ENCODE results near the gene LRRC47. TPM values are rescaled to one million over a fixed set of nuclear protein-coding genes. Genes with fewer than 3 reads are reported as not detected.

The LRRC47 gene
- total RNA-seq, 1 experiment from 2014 or later = 65.1 TPM

- H3K14ac ChIP-seq (ENCODE audit: insufficient read depth, low read length) = no peak overlapping the region
- H3K4me2 ChIP-seq (ENCODE audit: insufficient read depth, insufficient read length, low read length) = no peak overlapping the region
- no peak overlapping the region for H2BK5ac ChIP-seq (ENCODE audit: insufficient read length, low read length)
- no peak overlapping the region for H3K9ac ChIP-seq (ENCODE audit: extremely low read depth, insufficient read length, low read length)
- H2BK12ac ChIP-seq (ENCODE audit: insufficient read length, low read depth, low read length) = no peak overlapping the region
- no peak overlapping the region for H4K8ac ChIP-seq (replicated peaks; ENCODE audit: insufficient read length, low read depth, low read length)
- Mint-ChIP-seq H3K4me1 (0 out of 4 replicates have a peak, but pooled peaks cover 0 to 2% of the 10 kb centered on the region in 2 experiments), H3K27ac (peak overlapping the region in 1 of 3 experiments; percentile 66; a peak in 2 of 7 replicates), H3K9me3 (no peaks in the 10 kb centered on the region), H3K27me3 (ENCODE audit: low read depth) (no peaks in the 10 kb centered on the region; the same call in 1 of the 2 replicates), H3K4me3 (no peak overlapping the region), H3K36me3 (ENCODE audit: insufficient read depth in 1 of 3, low read depth in 3 of 3) (peaks cover 8 to 37% (median 19%) of the 10 kb centered on the region in 3 experiments; a peak in 6 of 7 replicates)
- no peak overlapping the region for H2AFZ ChIP-seq (ENCODE audit: low read length)
- no peak overlapping the region for H4K91ac ChIP-seq (ENCODE audit: insufficient read length, low read depth, low read length)
- H4K20me1 ChIP-seq (ENCODE audit: control insufficient read depth, insufficient read depth, insufficient read length) = no peaks in the 10 kb centered on the region
- H3K23me2 ChIP-seq (ENCODE audit: insufficient read length, low read depth, low read length, poor library complexity, severe bottlenecking) = no peaks in the 10 kb centered on the region
- H3K27me3 ChIP-seq (ENCODE audit: insufficient read depth, low read length) = no peaks in the 10 kb centered on the region
- no peak for DNase-seq
- H3K4ac ChIP-seq (ENCODE audit: low read depth, low read length) = no peak overlapping the region
- no peaks in the 10 kb centered on the region for H3K4me1 ChIP-seq (ENCODE audit: insufficient read depth, low read length)
- TF ChIP-seq CTCF (conservative IDR thresholded peaks at IDR 0.05) = no peak
- H2BK20ac ChIP-seq (ENCODE audit: low read depth, low read length, poor library complexity, severe bottlenecking) = no peak overlapping the region
- H3K27ac ChIP-seq (ENCODE audit: insufficient read length, low read depth, low read length) = no peak overlapping the region
- H2BK120ac ChIP-seq (ENCODE audit: low read depth, low read length, poor library complexity, severe bottlenecking) = no peak overlapping the region
- H3K9me3 ChIP-seq (ENCODE audit: control insufficient read depth, low read depth, low read length) = no peaks in the 10 kb centered on the region
- H3K79me2 ChIP-seq (ENCODE audit: insufficient read depth, low read length) = no peaks in the 10 kb centered on the region
- H3K18ac ChIP-seq (ENCODE audit: insufficient read length, low read depth, low read length) = no peak overlapping the region
- no peak overlapping the region for H2BK15ac ChIP-seq (ENCODE audit: low read depth, low read length)
- no peak overlapping the region for H4K5ac ChIP-seq (ENCODE audit: insufficient read length, low read depth, low read length)
- no peak overlapping the region for H3T11ph ChIP-seq (ENCODE audit: low read length)
- H3K23ac ChIP-seq (ENCODE audit: insufficient read length, low read depth, low read length) = no peak overlapping the region
- no peaks in the 10 kb centered on the region for H3K79me1 ChIP-seq (ENCODE audit: insufficient read depth, low read depth, low read length, poor library complexity, severe bottlenecking)
- no CpG with 5 or more reads among the region's 16 CpGs for WGBS (ENCODE audit: extremely low coverage, insufficient read length, low lambda C conversion rate)
- H2AK5ac ChIP-seq (ENCODE audit: insufficient read length, low read length) = no peak overlapping the region
- no peak overlapping the region for H3K56ac ChIP-seq (ENCODE audit: insufficient read length, low read depth, low read length)
Observed at GRCh38 chr1:3822421-3822820, 26.1 kb upstream of the LRRC47 start.
